Measurements from ENCODE around the gene SFTPA2. TPM values are rescaled to one million over a fixed set of nuclear protein-coding genes. Genes with fewer than 3 reads are reported as not detected.
"Not testable (repeated sequence)": the region's sequence is repeated elsewhere in the genome, so short reads cannot be mapped to it uniquely, and the experiment has no call there.

Gene SFTPA2
- total RNA-seq, 1 donor from 2014 or later = 0.34 TPM

DNA sequence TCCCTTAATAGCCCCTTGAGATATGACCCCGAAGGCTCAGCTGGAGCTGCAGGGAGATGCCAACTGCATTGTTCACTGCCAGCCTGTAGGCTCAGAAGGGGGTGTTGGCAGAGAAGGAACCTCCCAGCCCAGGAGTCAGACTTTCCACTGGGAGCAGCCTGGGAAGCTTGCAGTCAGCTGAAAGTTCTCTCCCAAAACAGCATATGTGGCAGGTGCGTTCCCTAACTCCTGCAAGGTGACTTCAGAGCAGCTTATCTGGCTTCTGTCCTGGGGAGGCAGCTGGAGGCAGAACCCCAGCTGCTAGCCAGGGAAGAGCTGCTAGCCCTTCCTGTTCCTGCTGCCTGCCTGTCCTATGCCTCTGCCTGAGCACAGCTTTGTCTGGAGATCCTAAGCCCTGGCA is 8.1 kb downstream of the SFTPA2 start:
- DNase-seq (ENCODE audit: low spot score in 2 of 2, unreplicated experiment in 2 of 2) = no peak
- TF ChIP-seq, protein P1, sequence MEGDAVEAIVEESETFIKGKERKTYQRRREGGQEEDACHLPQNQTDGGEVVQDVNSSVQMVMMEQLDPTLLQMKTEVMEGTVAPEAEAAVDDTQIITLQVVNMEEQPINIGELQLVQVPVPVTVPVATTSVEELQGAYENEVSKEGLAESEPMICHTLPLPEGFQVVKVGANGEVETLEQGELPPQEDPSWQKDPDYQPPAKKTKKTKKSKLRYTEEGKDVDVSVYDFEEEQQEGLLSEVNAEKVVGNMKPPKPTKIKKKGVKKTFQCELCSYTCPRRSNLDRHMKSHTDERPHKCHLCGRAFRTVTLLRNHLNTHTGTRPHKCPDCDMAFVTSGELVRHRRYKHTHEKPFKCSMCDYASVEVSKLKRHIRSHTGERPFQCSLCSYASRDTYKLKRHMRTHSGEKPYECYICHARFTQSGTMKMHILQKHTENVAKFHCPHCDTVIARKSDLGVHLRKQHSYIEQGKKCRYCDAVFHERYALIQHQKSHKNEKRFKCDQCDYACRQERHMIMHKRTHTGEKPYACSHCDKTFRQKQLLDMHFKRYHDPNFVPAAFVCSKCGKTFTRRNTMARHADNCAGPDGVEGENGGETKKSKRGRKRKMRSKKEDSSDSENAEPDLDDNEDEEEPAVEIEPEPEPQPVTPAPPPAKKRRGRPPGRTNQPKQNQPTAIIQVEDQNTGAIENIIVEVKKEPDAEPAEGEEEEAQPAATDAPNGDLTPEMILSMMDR (IDR thresholded peaks at IDR 0.05; ENCODE audit: unreplicated experiment) = no peak
- H3K4me1 Mint-ChIP-seq = no peaks in the 10 kb centered on the region
- no peak overlapping the region for H3K27ac Mint-ChIP-seq
- H3K27me3 Mint-ChIP-seq (ENCODE audit: low read depth) = peaks cover 43% of the 10 kb centered on the region
- peaks cover under 1% of the 10 kb centered on the region for H3K9me3 Mint-ChIP-seq
- H3K4me3 Mint-ChIP-seq = no peak overlapping the region
- no peaks in the 10 kb centered on the region for H3K36me3 Mint-ChIP-seq

DNA sequence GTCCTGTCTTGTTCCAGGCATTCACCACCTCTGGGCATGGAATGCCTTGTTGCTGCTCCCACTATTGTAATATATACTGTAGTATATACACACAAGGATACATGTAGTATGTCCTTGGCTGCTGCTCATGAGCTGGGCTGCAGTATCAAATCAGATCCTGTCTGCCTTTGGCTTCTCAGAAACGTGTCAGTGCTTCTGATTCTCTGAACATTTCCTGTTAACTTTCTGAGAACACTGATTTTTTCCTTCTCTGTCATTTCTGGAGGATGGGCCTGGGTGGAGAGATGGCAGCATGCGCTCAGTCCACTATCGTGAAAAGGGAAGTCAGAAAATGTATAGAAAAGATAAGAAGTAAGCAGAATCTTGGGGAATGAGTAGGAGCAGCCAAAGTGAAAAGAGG is 12.2 kb downstream of the SFTPA2 start:
- Mint-ChIP-seq H3K9me3 (peaks cover 19% of the 10 kb centered on the region), H3K27me3 (ENCODE audit: low read depth) (peaks cover 45% of the 10 kb centered on the region), H3K4me1 (no peaks in the 10 kb centered on the region), H3K27ac (no peak overlapping the region), H3K36me3 (peaks cover 5% of the 10 kb centered on the region), H3K4me3 (no peak overlapping the region)
- TF ChIP-seq, protein P1 (IDR thresholded peaks at IDR 0.05; ENCODE audit: unreplicated experiment) = no peak
- no peak for DNase-seq (ENCODE audit: low spot score in 2 of 2, unreplicated experiment in 2 of 2)

DNA sequence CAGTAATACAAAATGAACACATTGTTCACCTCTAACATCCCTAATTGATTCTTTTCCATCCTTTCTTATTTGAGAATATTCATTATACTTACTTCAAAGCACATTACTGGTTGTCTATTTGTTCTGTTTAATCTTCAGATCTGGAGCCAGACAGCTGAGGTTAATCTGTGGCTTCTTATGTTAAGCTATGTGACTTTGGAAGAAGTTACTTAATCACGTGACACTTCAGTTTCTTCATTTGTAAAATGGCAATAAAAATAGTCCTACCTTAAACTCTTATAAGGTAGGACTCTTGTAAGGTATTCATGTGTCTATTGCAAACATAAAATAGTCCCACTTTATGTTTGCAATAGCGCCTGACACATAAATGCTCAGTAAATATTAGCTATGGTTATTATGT is 13.1 kb downstream of the SFTPA2 start:
- peaks cover 42% of the 10 kb centered on the region for H3K27me3 Mint-ChIP-seq (ENCODE audit: low read depth)
- H3K9me3 Mint-ChIP-seq = peaks cover 19% of the 10 kb centered on the region
- H3K27ac Mint-ChIP-seq; H3K4me3 Mint-ChIP-seq; H3K4me1 Mint-ChIP-seq; DNase-seq (ENCODE audit: low spot score in 2 of 2, unreplicated experiment in 2 of 2); H3K36me3 Mint-ChIP-seq: not testable (repeated sequence)

DNA sequence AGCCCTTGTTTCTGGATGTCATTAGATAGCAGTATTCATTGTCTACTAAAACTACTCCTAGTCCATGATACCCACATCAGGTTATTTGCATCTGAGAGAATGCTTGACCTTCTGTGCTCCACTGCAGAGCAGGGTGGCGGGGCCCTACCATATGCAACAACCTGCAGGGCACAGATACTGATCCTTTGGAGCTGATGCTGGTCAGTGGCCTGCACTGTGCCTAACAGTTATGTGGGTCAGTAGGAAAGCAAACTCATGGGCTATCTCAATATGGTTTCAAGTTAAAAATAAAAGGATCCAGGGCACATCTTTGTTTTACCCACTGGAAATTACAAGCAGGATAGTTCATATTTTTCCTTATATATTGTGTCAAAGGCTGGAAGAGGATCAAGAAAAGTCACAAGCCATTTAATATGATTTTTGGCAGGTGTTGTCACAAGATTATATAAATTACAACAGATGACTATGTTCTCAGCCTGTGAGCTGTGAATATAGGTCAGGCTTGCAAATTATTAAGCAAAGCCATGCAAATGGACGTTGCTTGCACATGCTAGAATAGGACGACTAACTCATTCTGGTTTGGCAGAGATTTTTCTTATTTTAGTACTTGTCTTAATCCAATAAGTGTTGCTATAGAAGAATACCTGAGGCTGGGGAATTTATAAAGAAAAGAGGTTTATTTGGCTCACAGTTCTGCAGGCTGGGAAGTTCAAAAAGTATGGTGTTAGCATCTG is 15.1 kb downstream of the SFTPA2 start:
- H3K4me1 Mint-ChIP-seq; H3K27ac Mint-ChIP-seq; DNase-seq (ENCODE audit: low spot score in 2 of 2, unreplicated experiment in 2 of 2); H3K4me3 Mint-ChIP-seq; H3K36me3 Mint-ChIP-seq: not testable (repeated sequence)
- peaks cover 40% of the 10 kb centered on the region for H3K27me3 Mint-ChIP-seq (ENCODE audit: low read depth)
- peaks cover 19% of the 10 kb centered on the region for H3K9me3 Mint-ChIP-seq

DNA sequence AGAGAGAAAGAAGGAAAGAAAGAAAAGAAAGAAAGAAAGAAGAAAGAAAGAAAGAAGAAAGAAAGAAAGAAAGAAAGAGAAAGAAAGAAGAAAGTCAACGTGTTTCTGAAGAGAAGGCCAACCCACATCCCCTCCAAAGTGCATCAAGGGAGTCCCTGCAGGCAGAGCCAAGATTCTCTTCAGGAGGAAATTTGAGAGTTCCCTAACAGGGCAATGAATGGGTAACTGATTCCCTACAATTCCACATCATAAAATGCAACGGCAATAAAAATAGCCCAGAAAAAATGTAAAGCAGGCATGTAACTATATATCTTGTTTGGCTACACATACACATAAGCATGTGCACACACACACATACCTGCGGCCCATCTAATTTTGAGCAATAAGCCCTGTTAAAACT is 15.8 kb downstream of the SFTPA2 start:
- H3K4me3 Mint-ChIP-seq; H3K27ac Mint-ChIP-seq; H3K4me1 Mint-ChIP-seq; H3K36me3 Mint-ChIP-seq; DNase-seq (ENCODE audit: low spot score in 2 of 2, unreplicated experiment in 2 of 2): not testable (repeated sequence)
- peaks cover 35% of the 10 kb centered on the region for H3K27me3 Mint-ChIP-seq (ENCODE audit: low read depth)
- H3K9me3 Mint-ChIP-seq = peaks cover 19% of the 10 kb centered on the region

DNA sequence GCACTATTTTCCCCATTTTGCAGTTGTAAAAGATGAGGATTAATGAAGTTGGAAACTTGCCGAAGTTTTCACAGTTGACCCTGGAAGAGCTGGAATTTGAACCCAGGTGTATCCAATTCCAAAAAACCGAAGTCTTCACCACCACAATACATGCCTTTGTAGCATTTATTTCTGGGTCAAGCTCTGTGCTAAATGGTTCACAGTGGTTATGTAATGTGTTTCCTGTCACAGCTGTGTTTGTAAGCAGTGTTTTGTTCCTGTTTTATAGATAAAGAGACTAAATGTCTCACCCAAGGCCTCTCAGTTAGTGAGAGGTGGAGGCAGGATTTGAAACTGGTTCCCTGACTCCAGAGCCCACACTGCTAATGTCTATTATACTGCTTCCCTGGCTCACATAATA is 17.6 kb downstream of the SFTPA2 start:
- no peak overlapping the region for H3K27ac Mint-ChIP-seq
- TF ChIP-seq, protein P1 (IDR thresholded peaks at IDR 0.05; ENCODE audit: unreplicated experiment) = no peak
- DNase-seq (ENCODE audit: low spot score in 2 of 2, unreplicated experiment in 2 of 2) = no peak
- no peak overlapping the region for H3K4me3 Mint-ChIP-seq
- H3K27me3 Mint-ChIP-seq (ENCODE audit: low read depth) = peaks cover 28% of the 10 kb centered on the region
- peaks cover 19% of the 10 kb centered on the region for H3K9me3 Mint-ChIP-seq
- H3K36me3 Mint-ChIP-seq = peaks cover 5% of the 10 kb centered on the region
- H3K4me1 Mint-ChIP-seq = no peaks in the 10 kb centered on the region

DNA sequence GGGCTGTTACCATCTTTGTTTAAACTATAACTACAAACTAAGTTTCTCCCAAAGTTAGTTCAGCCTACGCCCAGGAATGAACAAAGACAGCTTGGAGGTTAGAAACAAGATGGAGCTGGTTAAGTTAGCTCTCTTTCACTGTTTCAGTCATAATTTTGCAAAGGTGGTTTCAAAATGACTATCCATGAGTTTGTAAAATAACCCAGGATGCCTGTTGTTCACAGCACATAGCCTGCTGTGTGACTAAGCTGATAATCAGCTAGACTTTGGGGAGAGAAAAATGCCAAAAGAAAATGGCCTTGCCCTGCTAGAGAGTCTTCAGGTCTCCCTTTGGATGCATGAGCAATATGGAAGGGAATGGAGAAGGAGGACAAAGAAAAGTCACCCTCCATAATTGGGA is 19.3 kb downstream of the SFTPA2 start:
- H3K4me3 Mint-ChIP-seq; H3K36me3 Mint-ChIP-seq; H3K4me1 Mint-ChIP-seq; DNase-seq (ENCODE audit: low spot score in 2 of 2, unreplicated experiment in 2 of 2); H3K9me3 Mint-ChIP-seq; H3K27ac Mint-ChIP-seq: not testable (repeated sequence)
- H3K27me3 Mint-ChIP-seq (ENCODE audit: low read depth) = peaks cover 18% of the 10 kb centered on the region

DNA sequence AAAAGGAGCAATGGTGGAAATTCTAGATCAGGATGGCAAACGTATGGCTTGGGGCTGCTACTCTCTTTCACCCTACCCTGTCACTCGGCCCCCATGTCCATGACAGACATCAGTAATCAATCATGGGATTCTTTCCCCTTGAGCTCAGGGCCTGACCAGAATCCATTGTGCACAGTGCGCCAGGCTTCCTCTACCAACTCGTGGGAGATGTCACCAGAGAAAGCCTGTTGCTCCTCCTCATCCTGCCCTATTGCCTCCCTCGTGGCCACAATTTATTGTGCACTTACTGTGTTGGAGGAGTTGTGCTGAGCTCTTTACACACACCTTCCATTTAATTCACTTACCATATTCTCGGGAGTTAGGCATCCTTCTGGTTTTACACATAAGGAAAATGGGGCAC is 21.9 kb downstream of the SFTPA2 start:
- not testable (repeated sequence) for H3K4me3 Mint-ChIP-seq, H3K9me3 Mint-ChIP-seq

DNA sequence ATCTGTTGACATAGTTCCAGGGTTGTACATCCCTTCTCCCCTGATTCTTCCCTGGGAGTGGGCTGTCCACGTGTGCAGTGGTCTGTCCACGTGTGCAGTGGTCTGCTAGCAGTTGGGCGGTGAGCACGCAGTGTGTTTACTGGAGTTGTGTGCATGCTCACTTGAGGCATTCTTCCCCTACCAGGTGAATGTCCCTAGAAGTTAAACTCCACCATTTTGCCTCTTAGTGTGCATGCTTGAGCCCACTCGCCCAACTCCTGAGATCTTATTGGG is 26.4 kb downstream of the SFTPA2 start:
- not testable (repeated sequence) for H3K27me3 Mint-ChIP-seq (ENCODE audit: low read depth); DNase-seq (ENCODE audit: low spot score in 2 of 2, unreplicated experiment in 2 of 2); H3K36me3 Mint-ChIP-seq; H3K4me3 Mint-ChIP-seq; H3K4me1 Mint-ChIP-seq; H3K27ac Mint-ChIP-seq; H3K9me3 Mint-ChIP-seq

More for the DNA sequence above, 21.9 kb downstream of the SFTPA2 start:
- not testable (repeated sequence) for H3K36me3 Mint-ChIP-seq; H3K4me1 Mint-ChIP-seq; H3K27ac Mint-ChIP-seq; H3K27me3 Mint-ChIP-seq (ENCODE audit: low read depth); DNase-seq (ENCODE audit: low spot score in 2 of 2, unreplicated experiment in 2 of 2)

DNA sequence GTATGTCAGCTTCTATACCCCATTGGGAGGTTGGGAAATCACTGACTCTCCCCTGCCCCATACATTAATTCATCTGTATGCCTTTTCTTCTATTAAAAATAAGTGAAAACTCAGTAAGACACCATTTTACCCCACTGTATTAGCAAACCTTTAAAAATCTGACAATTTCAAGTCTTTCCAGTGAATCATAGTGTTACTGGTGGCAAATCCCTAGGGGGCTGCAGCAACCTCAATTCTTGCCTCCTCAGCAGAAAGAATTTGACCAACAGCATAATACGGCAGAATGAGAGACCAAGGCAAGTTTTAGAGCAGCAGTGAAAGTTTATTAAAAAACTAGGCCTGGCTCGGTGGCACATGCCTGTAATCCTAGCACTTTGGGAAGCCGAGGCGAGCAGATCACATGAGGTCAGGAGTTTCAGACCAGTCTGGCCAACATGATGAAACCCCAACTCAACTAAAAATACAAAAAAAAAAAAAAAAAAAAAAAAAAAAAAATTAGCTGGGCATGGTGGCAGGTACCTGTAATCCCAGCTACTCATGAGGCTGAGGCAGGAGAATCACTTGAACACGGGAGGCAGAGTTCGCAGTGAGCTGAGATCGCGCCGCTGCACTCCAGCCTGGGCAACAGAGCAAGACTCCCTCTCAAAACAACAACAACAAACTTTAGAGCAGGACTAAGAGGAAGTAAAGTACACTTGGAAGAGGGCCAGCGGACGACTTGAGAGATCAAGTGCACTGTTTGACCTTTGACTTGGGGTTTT is 26.9 kb downstream of the SFTPA2 start:
- H3K36me3 Mint-ChIP-seq; H3K27me3 Mint-ChIP-seq (ENCODE audit: low read depth); H3K9me3 Mint-ChIP-seq; H3K27ac Mint-ChIP-seq; DNase-seq (ENCODE audit: low spot score in 2 of 2, unreplicated experiment in 2 of 2); H3K4me3 Mint-ChIP-seq; H3K4me1 Mint-ChIP-seq: not testable (repeated sequence)

DNA sequence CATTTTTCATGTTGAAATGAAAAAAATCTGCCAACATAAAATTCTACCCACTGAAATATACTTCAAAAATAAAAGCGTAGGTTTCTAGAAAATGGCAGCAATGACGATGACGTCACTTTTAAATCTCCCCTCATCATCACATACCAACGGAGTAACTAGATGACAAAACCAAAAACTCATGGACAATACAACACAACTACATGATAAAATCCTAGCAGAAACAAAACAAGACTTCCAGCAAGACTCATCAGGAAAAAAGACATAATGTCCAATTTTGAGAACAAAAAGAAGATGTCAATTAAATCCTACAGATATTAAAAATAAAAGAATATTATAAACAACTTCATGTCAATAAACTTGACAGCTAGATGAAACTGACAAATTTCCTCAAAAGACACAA is 31.9 kb downstream of the SFTPA2 start:
- not testable (repeated sequence) for H3K4me3 Mint-ChIP-seq; H3K27ac Mint-ChIP-seq; DNase-seq (ENCODE audit: low spot score in 2 of 2, unreplicated experiment in 2 of 2)

More for the DNA sequence above, 31.9 kb downstream of the SFTPA2 start:
- H3K27me3 Mint-ChIP-seq (ENCODE audit: low read depth); H3K4me1 Mint-ChIP-seq; H3K36me3 Mint-ChIP-seq; H3K9me3 Mint-ChIP-seq: not testable (repeated sequence)

Measured in mesothelial cell of epicardium (in vitro differentiated cells).